Calu3 (cell line): ENCODE data around the gene CPNE7. TPM values are rescaled to one million over a fixed set of nuclear protein-coding genes. Genes with fewer than 3 reads are reported as not detected.
A peak's percentile ranks its signal among the peaks of the same experiment; 100 is the strongest.

ENCODE experiments used
- BruUV-seq: library from RNA; stranded (reverse); fragments of 400-500 nt; replicated peaks from 2 replicates; lab custom pipeline; 2021; lab: Mats Ljungman, UMichigan
- CTCF ChIA-PET: fragments of 300-600 bp; sonication (Branson Sonifier 250); formaldehyde crosslinking; loops from one replicate; lab custom pipeline; 2022; ENCODE audit warnings: antibody characterized with exemption; lab: Charles Lee
- DNase-seq: peaks from one replicate; pipeline ENCODE4 v3.0.0; 2022
- H3K27ac Mint-ChIP-seq: one replicate; pipeline ENCODE4 v1.8.0; 2022; ENCODE audit warnings: mixed read lengths; ENCODE audit not compliant: unreplicated experiment
- H3K27me3 Mint-ChIP-seq: one replicate; pipeline ENCODE4 v1.8.0; 2022; ENCODE audit warnings: mixed read lengths; ENCODE audit not compliant: unreplicated experiment
- H3K36me3 Mint-ChIP-seq: one replicate; pipeline ENCODE4 v1.8.0; 2022; ENCODE audit warnings: mild to moderate bottlenecking, moderate library complexity, mixed read lengths; ENCODE audit not compliant: insufficient read depth, unreplicated experiment
- H3K4me1 Mint-ChIP-seq: one replicate; pipeline ENCODE4 v1.8.0; 2022; ENCODE audit warnings: mild to moderate bottlenecking, low read depth, mixed read lengths; ENCODE audit not compliant: unreplicated experiment
- H3K4me3 Mint-ChIP-seq: one replicate; pipeline ENCODE4 v1.8.0; 2022; ENCODE audit warnings: mild to moderate bottlenecking, low read depth, moderate library complexity, mixed read lengths; ENCODE audit not compliant: unreplicated experiment
- H3K9me3 Mint-ChIP-seq: one replicate; pipeline ENCODE4 v1.8.0; 2022; ENCODE audit warnings: low read depth, mixed read lengths; ENCODE audit not compliant: unreplicated experiment
- CTCF ChIP-seq: fragments of 200-600 bp; IDR thresholded peaks from one replicate; pipeline ENCODE4 v1.8.0; 2022; ENCODE audit warnings: antibody characterized with exemption; ENCODE audit not compliant: unreplicated experiment
- intact Hi-C: fragments of 100-400 bp; cut with micrococcal nuclease; formaldehyde crosslinking; loops from one replicate; pipeline ENCODE4 v1.10.0; 2022; ENCODE audit not compliant: unreplicated experiment
- total RNA-seq: library from RNA; stranded (reverse); gene quantifications from 2 replicates; pipeline ENCODE4 v1.2.3, GENCODE V29; 2022

The CPNE7 gene
- total RNA-seq, 1 experiment from 2014 or later = 31.3 TPM

GRCh38 chr16:89581045-89581695, 5.6 kb downstream of the CPNE7 start:
- intact Hi-C loops = loop anchor here (5.0 kb wide), 1 partner anchor 61 kb away; no protein-coding TSS in a partner anchor
- DNase-seq = peak; percentile 77
- peaks cover 25% of the 10 kb centered on the region for H3K36me3 Mint-ChIP-seq
- no peaks in the 10 kb centered on the region for H3K9me3 Mint-ChIP-seq
- CTCF ChIA-PET = interaction anchor here (0.8 kb wide), 1 partner anchor 74 kb away, joined by 12 read pairs; no protein-coding TSS in a partner anchor
- no peak overlapping the region for H3K27ac Mint-ChIP-seq
- H3K4me1 Mint-ChIP-seq = no peaks in the 10 kb centered on the region
- no peak overlapping the region for H3K4me3 Mint-ChIP-seq
- BruUV-seq = no TSS peak
- no peak for TF ChIP-seq CTCF
- no peaks in the 10 kb centered on the region for H3K27me3 Mint-ChIP-seq

- peak overlapping the region; percentile 18 for H3K27ac Mint-ChIP-seq
These were observed 6.5 kb downstream of the CPNE7 start for GRCh38 chr16:89581861-89582563.

GRCh38 chr16:89582614-89583196, 7.1 kb downstream of the CPNE7 start:
- Mint-ChIP-seq H3K9me3 (no peaks in the 10 kb centered on the region), H3K27ac (peak overlapping the region; percentile 18), H3K27me3 (no peaks in the 10 kb centered on the region), H3K36me3 (peaks cover 31% of the 10 kb centered on the region), H3K4me1 (no peaks in the 10 kb centered on the region), H3K4me3 (no peak overlapping the region)
- DNase-seq = no peak
- CTCF ChIA-PET = no interaction called here
- intact Hi-C loops = loop anchor here (5.0 kb wide), 1 partner anchor 60 kb away; no protein-coding TSS in a partner anchor
- no peak for TF ChIP-seq CTCF
- BruUV-seq = no TSS peak

More at GRCh38 chr16:89581861-89582563, 6.5 kb downstream of the CPNE7 start:
- CTCF ChIA-PET = interaction anchor here (0.8 kb wide), 1 partner anchor 73 kb away, joined by 12 read pairs; no protein-coding TSS in a partner anchor
- DNase-seq = peak; percentile 73
- intact Hi-C loops = loop anchor here (5.0 kb wide), 1 partner anchor 60 kb away; no protein-coding TSS in a partner anchor
- TF ChIP-seq CTCF = no peak
- H3K27me3 Mint-ChIP-seq = no peaks in the 10 kb centered on the region
- BruUV-seq = no TSS peak
- H3K9me3 Mint-ChIP-seq = no peaks in the 10 kb centered on the region
- no peak overlapping the region for H3K4me3 Mint-ChIP-seq
- peaks cover 31% of the 10 kb centered on the region for H3K36me3 Mint-ChIP-seq
- H3K4me1 Mint-ChIP-seq = no peaks in the 10 kb centered on the region

- Mint-ChIP-seq H3K36me3 (peaks cover 26% of the 10 kb centered on the region), H3K27ac (no peak overlapping the region), H3K9me3 (no peaks in the 10 kb centered on the region), H3K4me3 (no peak overlapping the region), H3K4me1 (no peaks in the 10 kb centered on the region), H3K27me3 (no peaks in the 10 kb centered on the region)
- DNase-seq = no peak
- TF ChIP-seq CTCF = no peak
- intact Hi-C loops = loop anchor here (5.0 kb wide), 1 partner anchor 59 kb away; no protein-coding TSS in a partner anchor
- no TSS peak for BruUV-seq
- CTCF ChIA-PET = interaction anchor here (1.6 kb wide), 1 partner anchor 32 kb away, joined by 3 read pairs; no protein-coding TSS in a partner anchor
These were observed 7.8 kb downstream of the CPNE7 start for GRCh38 chr16:89583197-89583894.
